KOPT-K1 (cell line): ENCODE results near the gene ANXA10.

Source experiments
- H3K27ac ChIP-seq: fragments of 200-600 bp; sonication (generic); 2 replicates; pipeline ENCODE4 v1.5.1; 2016; ENCODE audit warnings: antibody characterized with exemption, mild to moderate bottlenecking, low read depth, low read length; ENCODE audit not compliant: poor library complexity, severe bottlenecking
- H3K36me3 ChIP-seq: fragments of 200-600 bp; sonication (generic); 2 replicates; pipeline ENCODE4 v1.5.1; 2017; ENCODE audit warnings: antibody characterized with exemption, mild to moderate bottlenecking, low read length, moderate library complexity; ENCODE audit not compliant: insufficient read depth
- H3K9me3 ChIP-seq: fragments of 200-600 bp; sonication (generic); 2 replicates; pipeline ENCODE4 v1.5.1; 2017; ENCODE audit warnings: antibody characterized with exemption, low read length, mild to moderate bottlenecking; ENCODE audit not compliant: insufficient read depth, poor library complexity, severe bottlenecking

The ANXA10 gene

DNA sequence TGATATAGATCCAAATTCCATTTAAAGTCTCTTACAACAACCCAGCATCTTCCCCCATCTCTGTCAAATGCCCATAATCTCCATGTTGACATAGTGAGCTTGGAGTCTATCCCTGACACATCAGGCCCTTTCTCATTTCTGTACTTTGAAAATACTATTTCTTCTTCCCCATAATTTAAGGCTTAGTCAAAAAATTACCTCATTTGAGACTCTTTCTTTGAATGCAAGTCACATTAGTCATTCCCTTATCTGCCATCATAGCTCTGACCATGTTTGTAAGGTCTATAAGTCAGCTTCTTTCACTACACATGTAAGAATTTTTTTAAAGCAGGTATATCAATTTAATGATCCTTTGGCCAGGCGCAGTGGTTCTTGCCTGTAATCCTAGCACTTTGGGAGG is 126.3 kb downstream of the ANXA10 start:
- H3K9me3 ChIP-seq: no peaks in the 10 kb centered on the region
- H3K27ac ChIP-seq: no peak overlapping the region
- H3K36me3 ChIP-seq: peaks cover 47% of the 10 kb centered on the region

DNA sequence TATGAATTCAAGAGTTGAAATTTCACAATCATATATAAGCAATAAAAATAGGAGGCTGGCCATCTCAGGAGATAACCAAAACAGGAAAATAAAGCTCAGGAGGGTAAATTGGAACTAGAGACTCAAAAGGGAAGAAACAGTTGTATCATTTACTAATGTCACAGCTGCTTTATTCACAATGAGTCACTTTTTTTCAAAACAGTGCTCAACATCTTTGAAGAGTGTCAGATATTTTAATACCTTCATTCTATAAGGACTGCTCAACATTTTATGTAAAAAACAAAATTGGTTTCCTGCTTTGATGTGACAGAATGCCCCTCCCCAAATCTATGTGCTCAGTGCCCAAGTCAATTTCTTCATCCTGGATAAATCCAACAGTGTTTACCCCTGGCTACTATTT is 128.6 kb downstream of the ANXA10 start:
- no peak overlapping the region for H3K27ac ChIP-seq
- H3K36me3 ChIP-seq: peaks cover 52% of the 10 kb centered on the region
- no peaks in the 10 kb centered on the region for H3K9me3 ChIP-seq

DNA sequence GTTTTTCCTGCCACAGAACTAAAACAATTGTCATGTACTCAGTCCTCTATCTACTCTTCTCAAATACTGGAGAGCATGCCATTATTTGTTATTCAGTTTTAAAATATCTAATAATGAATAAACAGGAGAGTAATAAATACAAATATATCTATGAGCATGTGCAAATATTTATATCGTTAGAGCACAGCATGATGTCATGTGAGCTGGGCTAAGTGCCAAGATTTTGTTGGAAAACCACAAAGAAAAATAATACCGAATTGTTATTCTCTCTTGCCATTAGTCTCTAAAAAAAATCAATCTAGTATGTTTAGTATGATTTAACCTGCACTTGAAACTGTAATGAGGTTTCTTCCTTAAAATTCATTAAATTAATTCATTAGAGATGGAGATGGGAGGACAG is 129.0 kb downstream of the ANXA10 start:
- Histone ChIP-seq H3K9me3 (no peaks in the 10 kb centered on the region), H3K36me3 (peaks cover 52% of the 10 kb centered on the region), H3K27ac (no peak overlapping the region)
